Stimulated activated CD4-positive, alpha-beta T cell treated with anti-CD3 and anti-CD28 coated beads, Interleukin-4, amount 100 ng/mL, for 24 hours (primary cell): Measurements from ENCODE around the gene NAALADL2.
"Not testable (repeated sequence)": the region's sequence is repeated elsewhere in the genome, so short reads cannot be mapped to it uniquely, and the experiment has no call there.

Source experiments
- DNase-seq: peaks from one replicate; pipeline ENCODE4 v3.0.0-alpha.2; 2020

The NAALADL2 gene

GRCh38 chr3:175271465-175271864, 412.3 kb downstream of the NAALADL2 start:
- not testable (repeated sequence) for DNase-seq

GRCh38 chr3:175272392-175272791, 413.3 kb downstream of the NAALADL2 start:
- DNase-seq, result no peak

GRCh38 chr3:175273573-175273972, 414.4 kb downstream of the NAALADL2 start:
- no peak for DNase-seq

- DNase-seq, result no peak
These were observed 414.9 kb downstream of the NAALADL2 start for GRCh38 chr3:175274056-175274455.

- DNase-seq, result no peak
These were observed 415.5 kb downstream of the NAALADL2 start for GRCh38 chr3:175274474-175275218.

- DNase-seq, result no peak
These were observed 419.5 kb downstream of the NAALADL2 start for GRCh38 chr3:175278680-175279079.

GRCh38 chr3:175279457-175279856, 420.3 kb downstream of the NAALADL2 start:
- DNase-seq, result no peak

- no peak for DNase-seq
These were observed 420.8 kb downstream of the NAALADL2 start for GRCh38 chr3:175279911-175280310.

GRCh38 chr3:175287361-175287963, 428.3 kb downstream of the NAALADL2 start:
- no peak for DNase-seq

- no peak for DNase-seq
These were observed 429.5 kb downstream of the NAALADL2 start for GRCh38 chr3:175288621-175289020.

- no peak for DNase-seq
These were observed 435.7 kb downstream of the NAALADL2 start for GRCh38 chr3:175294793-175295192.

GRCh38 chr3:175295248-175296130, 436.4 kb downstream of the NAALADL2 start:
- no peak for DNase-seq

GRCh38 chr3:175297216-175297615, 438.1 kb downstream of the NAALADL2 start:
- DNase-seq, result no peak

GRCh38 chr3:175301741-175302140, 442.6 kb downstream of the NAALADL2 start:
- no peak for DNase-seq

GRCh38 chr3:175304404-175304803, 445.3 kb downstream of the NAALADL2 start:
- no peak for DNase-seq

- no peak for DNase-seq
These were observed 448.5 kb downstream of the NAALADL2 start for GRCh38 chr3:175307642-175308041.

- DNase-seq, result no peak
These were observed 449.0 kb downstream of the NAALADL2 start for GRCh38 chr3:175308097-175308496.

GRCh38 chr3:175310046-175310445, 450.9 kb downstream of the NAALADL2 start:
- DNase-seq, result no peak

- no peak for DNase-seq
These were observed 452.3 kb downstream of the NAALADL2 start for GRCh38 chr3:175311404-175311803.

- no peak for DNase-seq
These were observed 452.8 kb downstream of the NAALADL2 start for GRCh38 chr3:175311946-175312345.

- no peak for DNase-seq
These were observed 453.7 kb downstream of the NAALADL2 start for GRCh38 chr3:175312791-175313190.

GRCh38 chr3:175316799-175317198, 457.7 kb downstream of the NAALADL2 start:
- DNase-seq, result no peak

GRCh38 chr3:175325440-175325839, 466.3 kb downstream of the NAALADL2 start:
- DNase-seq, result no peak

GRCh38 chr3:175326041-175326440, 466.9 kb downstream of the NAALADL2 start:
- DNase-seq, result no peak
